Fibroblast of mammary gland (primary cell): ENCODE data around the gene SPEM1.

Source experiments
- DNase-seq: peaks from one replicate; pipeline ENCODE4 v3.0.0-alpha.2; 2010; ENCODE audit warnings: low read depth
- H3K4me3 ChIP-seq: 2 replicates; pipeline ENCODE4 v1.5.1; 2011; ENCODE audit warnings: low read depth, mild to moderate bottlenecking, low read length, moderate library complexity; ENCODE audit not compliant: control insufficient read depth
- TF ChIP-seq, protein P1 (sequence below): conservative IDR thresholded peaks from 2 replicates; pipeline ENCODE4 v1.5.1; 2011; ENCODE audit warnings: low read depth, low read length, inconsistent platforms; ENCODE audit not compliant: control insufficient read depth, insufficient read depth

Gene SPEM1

DNA sequence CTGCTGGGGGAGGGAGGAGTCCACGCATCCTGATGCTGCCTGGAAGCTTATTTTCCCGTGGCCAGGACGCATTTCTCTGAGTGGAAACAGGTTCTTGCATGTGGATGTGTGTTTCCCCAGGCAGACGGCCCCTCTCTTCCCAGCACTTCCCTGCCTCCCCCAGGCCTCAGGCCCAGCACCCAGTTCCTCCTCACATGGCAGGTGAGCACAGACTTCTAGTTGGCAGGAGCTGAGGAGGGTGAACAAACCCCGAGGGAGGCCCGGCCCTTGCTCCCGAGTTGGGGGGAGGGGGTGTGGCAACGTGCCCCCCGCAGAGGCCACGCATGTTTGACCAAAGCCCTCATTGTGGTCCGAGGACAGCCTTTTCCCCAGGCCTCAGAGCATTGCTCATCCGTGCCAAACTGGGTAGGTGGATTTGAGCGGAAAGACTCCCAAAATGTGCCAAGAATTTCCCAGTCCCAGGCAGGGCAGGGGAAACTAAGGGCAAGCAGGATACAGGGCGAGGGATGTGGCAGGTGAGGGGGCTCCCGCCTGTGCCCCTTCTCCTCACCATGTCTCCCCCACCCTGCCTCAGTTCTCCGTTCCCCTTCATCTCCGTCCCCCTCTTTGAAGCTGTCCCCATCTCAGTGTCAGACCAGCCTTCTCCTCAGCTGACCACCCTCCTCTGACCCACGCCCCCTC, 1.5 kb upstream of the SPEM1 start:
- H3K4me3 ChIP-seq = no peak overlapping the region
- TF ChIP-seq, protein P1, sequence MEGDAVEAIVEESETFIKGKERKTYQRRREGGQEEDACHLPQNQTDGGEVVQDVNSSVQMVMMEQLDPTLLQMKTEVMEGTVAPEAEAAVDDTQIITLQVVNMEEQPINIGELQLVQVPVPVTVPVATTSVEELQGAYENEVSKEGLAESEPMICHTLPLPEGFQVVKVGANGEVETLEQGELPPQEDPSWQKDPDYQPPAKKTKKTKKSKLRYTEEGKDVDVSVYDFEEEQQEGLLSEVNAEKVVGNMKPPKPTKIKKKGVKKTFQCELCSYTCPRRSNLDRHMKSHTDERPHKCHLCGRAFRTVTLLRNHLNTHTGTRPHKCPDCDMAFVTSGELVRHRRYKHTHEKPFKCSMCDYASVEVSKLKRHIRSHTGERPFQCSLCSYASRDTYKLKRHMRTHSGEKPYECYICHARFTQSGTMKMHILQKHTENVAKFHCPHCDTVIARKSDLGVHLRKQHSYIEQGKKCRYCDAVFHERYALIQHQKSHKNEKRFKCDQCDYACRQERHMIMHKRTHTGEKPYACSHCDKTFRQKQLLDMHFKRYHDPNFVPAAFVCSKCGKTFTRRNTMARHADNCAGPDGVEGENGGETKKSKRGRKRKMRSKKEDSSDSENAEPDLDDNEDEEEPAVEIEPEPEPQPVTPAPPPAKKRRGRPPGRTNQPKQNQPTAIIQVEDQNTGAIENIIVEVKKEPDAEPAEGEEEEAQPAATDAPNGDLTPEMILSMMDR = no peak
- no peak for DNase-seq

DNA sequence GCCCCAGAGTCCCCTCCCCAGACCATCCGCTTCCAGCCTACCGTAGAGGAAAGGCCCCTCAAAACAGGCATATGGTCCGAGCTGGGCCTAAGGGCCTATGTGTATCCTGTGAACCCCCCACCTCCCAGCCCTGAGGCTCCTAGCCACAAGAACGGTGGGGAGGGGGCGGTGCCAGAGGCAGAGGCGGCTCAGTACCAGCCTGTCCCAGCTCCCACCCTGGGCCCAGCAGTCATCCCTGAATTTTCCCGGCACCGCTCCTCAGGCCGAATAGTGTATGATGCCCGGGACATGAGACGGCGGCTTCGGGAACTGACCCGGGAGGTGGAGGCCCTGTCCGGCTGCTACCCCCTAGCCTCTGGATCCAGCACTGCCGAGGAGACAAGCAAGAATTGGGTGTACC, 1.1 kb downstream of the SPEM1 start:
- no peak for DNase-seq
- TF ChIP-seq, protein P1 = no peak
- no peak overlapping the region for H3K4me3 ChIP-seq

DNA sequence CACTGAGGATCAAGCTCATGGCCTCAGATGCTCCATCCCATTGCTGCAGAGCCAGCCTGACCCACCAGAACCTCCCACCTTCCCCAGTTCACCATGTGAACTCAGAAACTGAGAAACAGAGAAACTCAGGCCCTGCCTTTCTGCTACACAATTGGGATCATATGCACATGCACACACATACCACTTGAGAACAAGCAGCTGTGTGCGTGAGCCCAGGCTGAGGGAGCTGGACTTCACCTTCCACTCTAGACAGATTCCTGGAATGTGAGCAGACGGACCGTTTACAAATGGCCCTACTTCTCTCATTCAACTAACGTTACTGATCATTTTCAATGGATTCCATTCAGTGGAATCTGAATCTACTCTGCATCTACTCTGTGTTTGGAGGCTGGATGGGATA, 3.6 kb downstream of the SPEM1 start:
- no peak overlapping the region for H3K4me3 ChIP-seq
- DNase-seq = no peak
- TF ChIP-seq, protein P1 = no peak

DNA sequence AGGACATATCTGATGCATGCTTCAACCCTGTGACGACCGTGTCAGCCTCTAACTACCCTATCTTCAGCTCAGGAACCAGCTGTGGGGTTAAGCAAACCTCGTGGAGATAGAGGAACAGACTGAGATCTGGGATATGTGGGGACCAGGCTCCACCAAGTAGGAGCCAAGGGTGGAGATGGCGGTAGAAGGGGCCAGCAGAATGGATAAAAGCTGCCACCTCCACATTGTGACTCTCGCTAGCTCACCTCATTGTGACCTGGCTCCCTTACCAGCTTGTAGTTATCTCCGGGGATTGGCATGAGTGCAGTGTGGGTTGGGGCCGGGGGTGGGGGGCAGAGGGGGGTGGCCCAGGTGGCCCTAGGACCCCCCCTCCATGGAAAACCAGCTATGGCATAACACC, 5.2 kb downstream of the SPEM1 start, which contains the start of gene SPEM2:
Gene SPEM2 (plus strand): TSS at position 301 of the 400 bp plus-strand sequence. CDS start 73 bp downstream, at position 374.
- DNase-seq = no peak
- TF ChIP-seq, protein P1 = no peak
- H3K4me3 ChIP-seq = no peak within 1 kb of the TSS

DNA sequence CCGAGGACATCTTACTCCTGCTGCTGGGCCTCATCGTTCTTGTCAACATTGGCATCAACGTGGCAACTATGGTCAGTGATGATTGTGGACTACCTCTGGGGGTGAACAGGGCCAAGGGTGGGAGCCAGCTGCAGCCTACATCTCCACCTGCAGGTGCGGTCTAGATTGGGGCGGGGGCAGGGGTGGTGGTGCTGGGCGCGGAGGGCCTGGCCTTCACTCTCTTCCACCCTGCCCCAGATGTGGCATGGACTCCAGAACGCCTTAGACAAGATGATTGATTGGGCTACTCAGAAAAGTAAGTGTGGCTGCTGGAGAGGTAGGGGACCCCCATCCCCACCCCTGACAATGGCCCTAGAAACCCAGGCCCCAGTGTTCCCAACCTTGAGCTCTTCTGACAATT, 5.6 kb downstream of the SPEM1 start:
- no peak overlapping the region for H3K4me3 ChIP-seq
- TF ChIP-seq, protein P1 = no peak
- DNase-seq = no peak

DNA sequence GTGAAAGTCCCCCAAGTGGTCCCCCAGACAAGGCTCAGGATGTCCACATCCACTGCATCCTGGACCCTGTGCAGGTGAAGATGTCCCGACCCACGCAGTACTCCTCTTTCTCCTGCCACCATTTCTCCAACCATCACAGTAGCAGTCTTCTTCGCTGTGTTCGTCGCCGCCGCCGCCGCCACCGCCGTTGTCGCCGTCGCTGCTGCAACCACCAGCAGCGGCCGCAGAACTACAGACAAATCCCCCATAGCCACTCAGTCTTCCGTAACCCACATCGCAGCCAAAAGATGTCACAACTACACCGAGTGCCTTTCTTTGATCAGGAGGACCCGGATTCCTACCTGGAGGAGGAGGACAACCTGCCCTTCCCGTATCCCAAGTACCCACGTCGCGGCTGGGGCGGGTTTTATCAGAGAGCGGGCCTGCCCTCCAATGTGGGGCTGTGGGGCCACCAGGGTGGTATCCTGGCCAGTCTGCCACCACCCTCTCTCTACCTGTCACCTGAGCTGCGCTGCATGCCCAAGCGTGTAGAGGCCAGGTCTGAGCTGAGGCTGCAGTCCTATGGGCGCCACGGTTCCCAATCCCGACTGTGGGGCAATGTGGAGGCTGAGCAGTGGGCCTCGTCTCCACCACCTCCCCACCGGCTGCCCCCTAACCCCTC, 6.2 kb downstream of the SPEM1 start:
- TF ChIP-seq, protein P1 = no peak
- no peak overlapping the region for H3K4me3 ChIP-seq
- DNase-seq = no peak
